HepG2 (cell line): ENCODE results near the gene PPP1R12A. TPM values are rescaled to one million over a fixed set of nuclear protein-coding genes. Genes with fewer than 3 reads are reported as not detected.
A peak's percentile ranks its signal among the peaks of the same experiment; 100 is the strongest.

Experiments
- ATAC-seq: fragments of 200-7000 bp; cut with Tn5 transposase; 3 replicates; pipeline ENCODE4 v1.9.1; 2020; ENCODE audit warnings: mild to moderate bottlenecking, moderate library complexity
- BruUV-seq: library from RNA; stranded (reverse); fragments of 400-500 nt; replicated peaks from 2 replicates; lab custom pipeline; 2021; lab: Mats Ljungman, UMichigan
- CTCF ChIA-PET: fragments of 300-600 bp; formaldehyde crosslinking; extraction: SDS; loops from one replicate; lab custom pipeline; 2021; ENCODE audit warnings: low total read pairs, inconsistent platforms, low intra/inter-chr PET ratio; lab: Yijun Ruan, JAX
- POLR2A ChIA-PET: fragments of 350-600 bp; sonication (Branson Sonifier 250); formaldehyde crosslinking; loops from one replicate; lab custom pipeline; 2020; ENCODE audit warnings: antibody characterized with exemption, inconsistent platforms; lab: Yijun Ruan, JAX
- DNase-seq: peaks from one replicate; pipeline ENCODE4 v3.0.0-alpha.2; 2015; ENCODE audit warnings: low spot score
- FAIRE-seq: peaks from 3 replicates; lab custom pipeline; 2011; peaks lifted over from hg19 to GRCh38; lab: Jason Lieb, UNC
- H2AFZ ChIP-seq: one replicate; pipeline ENCODE4 v1.6.1; 2011; ENCODE audit warnings: low read length, inconsistent platforms
- H3K27ac ChIP-seq: fragments of 300-600 bp; 3 replicates; pipeline ENCODE4 v1.8.0; 2011; ENCODE audit warnings: mixed run types, mild to moderate bottlenecking, mixed read lengths, low read length, inconsistent platforms; ENCODE audit not compliant: insufficient read depth; ENCODE audit errors: extremely low read length
- H3K27me3 ChIP-seq, 2 experiments: fragments of 200-600 bp in 1 of 2; 2 replicates in 1 of 2; 3 replicates in 1 of 2; pipeline versions ENCODE4 v1.6.0 to v1.8.0; 2011; ENCODE audit warnings: low read length in 2 of 2, mild to moderate bottlenecking in 2 of 2, moderate library complexity in 2 of 2, inconsistent platforms in 1 of 2; ENCODE audit not compliant: insufficient read depth in 2 of 2, control insufficient read depth in 1 of 2
- H3K36me3 ChIP-seq, 2 experiments: fragments of 200-600 bp in 1 of 2; replicated peaks in 1 of 2; 2 replicates in 1 of 2; 3 replicates in 1 of 2; pipeline versions ENCODE4 v1.5.1 to v1.8.0; 2011; ENCODE audit warnings: low read length in 2 of 2, inconsistent platforms in 1 of 2; ENCODE audit not compliant: insufficient read depth in 2 of 2, control insufficient read depth in 1 of 2
- H3K4me1 ChIP-seq: 2 replicates; pipeline ENCODE4 v1.5.1; 2012; ENCODE audit warnings: low read length, inconsistent platforms; ENCODE audit not compliant: insufficient read depth
- H3K4me2 ChIP-seq: 2 replicates; pipeline ENCODE4 v1.6.0; 2011; ENCODE audit warnings: low read depth, low read length, inconsistent platforms
- H3K4me3 ChIP-seq, 3 experiments: fragments of 200-600 bp in 1 of 3; sonication (generic), shearing (Covaris generic) in 1 of 3; replicated peaks in 1 of 3; 2 replicates each; pipeline ENCODE4 v1.5.1; 2011 to 2016; ENCODE audit warnings: low read length in 3 of 3, inconsistent platforms in 2 of 3, low read depth in 2 of 3, mild to moderate bottlenecking in 2 of 3, control low read depth in 1 of 3, mixed read lengths in 1 of 3; ENCODE audit not compliant: insufficient read depth in 1 of 3
- H3K79me2 ChIP-seq: one replicate; pipeline ENCODE4 v1.6.1; 2011; ENCODE audit warnings: low read length, inconsistent platforms; ENCODE audit not compliant: insufficient read depth
- H3K9ac ChIP-seq: 2 replicates; pipeline ENCODE4 v1.6.0; 2011; ENCODE audit warnings: mild to moderate bottlenecking, low read depth, low read length, inconsistent platforms; ENCODE audit not compliant: insufficient read depth
- H3K9me3 ChIP-seq: 2 replicates; pipeline ENCODE4 v1.5.1; 2012; ENCODE audit warnings: mild to moderate bottlenecking, low read length
- H4K20me1 ChIP-seq: 2 replicates; pipeline ENCODE4 v1.6.0; 2011; ENCODE audit warnings: inconsistent platforms, mild to moderate bottlenecking, low read length, moderate library complexity; ENCODE audit not compliant: insufficient read depth
- ATF7-NPFF ChIP-seq: sonication (generic); formaldehyde crosslinking; IDR thresholded peaks from 2 replicates; pipeline ENCODE4 v1.8.1; 2023; ENCODE audit warnings: mild to moderate bottlenecking, low read depth, missing genetic modification reagents, moderate library complexity
- CCAR2 ChIP-seq: fragments of 200-400 bp; formaldehyde crosslinking; optimal IDR thresholded peaks from 2 replicates; pipeline ENCODE3; 2018; ENCODE audit warnings: low read depth, mild to moderate bottlenecking, low read length, moderate library complexity
- ETV6 ChIP-seq: sonication (generic); formaldehyde crosslinking; conservative IDR thresholded peaks from 2 replicates; pipeline ENCODE4 v1.4.0; 2020; ENCODE audit warnings: missing genetic modification reagents
- FOXC1 ChIP-seq: sonication (generic); formaldehyde crosslinking; IDR thresholded peaks from 2 replicates; pipeline ENCODE4 v1.8.0; 2022; ENCODE audit warnings: mild to moderate bottlenecking, missing genetic modification reagents, borderline replicate concordance
- MAFF ChIP-seq: IDR thresholded peaks from 2 replicates; pipeline ENCODE4 v1.6.1; 2011; ENCODE audit warnings: low read depth, low read length, improper control_type of control experiment
- POGK ChIP-seq: sonication (generic); formaldehyde crosslinking; conservative IDR thresholded peaks from 2 replicates; pipeline ENCODE4 v1.8.0; 2022; ENCODE audit warnings: mild to moderate bottlenecking, moderate library complexity, missing genetic modification reagents
- PTBP1 ChIP-seq: fragments of 200-400 bp; formaldehyde crosslinking; IDR thresholded peaks from 2 replicates; pipeline ENCODE4 v1.6.1; 2018; ENCODE audit warnings: low read length, low read depth; ENCODE audit not compliant: poor library complexity, severe bottlenecking
- SUZ12 ChIP-seq: fragments of 150-350 bp; IDR thresholded peaks from 2 replicates; pipeline ENCODE4 v1.6.1; 2014; ENCODE audit warnings: low read depth, low read length
- ZBTB34 ChIP-seq: sonication (generic); formaldehyde crosslinking; IDR thresholded peaks from 2 replicates; pipeline ENCODE4 v1.8.0; 2022; ENCODE audit warnings: mild to moderate bottlenecking, missing genetic modification reagents
- ZBTB7B ChIP-seq: sonication (generic); formaldehyde crosslinking; IDR thresholded peaks from 2 replicates; pipeline ENCODE4 v1.4.0; 2020; ENCODE audit warnings: missing genetic modification reagents
- ZNF234 ChIP-seq: sonication (generic); formaldehyde crosslinking; conservative IDR thresholded peaks from 2 replicates; pipeline ENCODE4 v1.5.1; 2020; ENCODE audit warnings: mild to moderate bottlenecking, missing genetic modification reagents
- ZNF343 ChIP-seq: sonication (generic); formaldehyde crosslinking; IDR thresholded peaks from 2 replicates; pipeline ENCODE4 v1.4.0; 2020; ENCODE audit warnings: mild to moderate bottlenecking, missing genetic modification reagents
- ZNF446 ChIP-seq: sonication (generic); formaldehyde crosslinking; IDR thresholded peaks from 2 replicates; pipeline ENCODE4 v1.5.0; 2020; ENCODE audit warnings: mild to moderate bottlenecking, missing genetic modification reagents
- ZNF468 ChIP-seq: sonication (generic); formaldehyde crosslinking; IDR thresholded peaks from 2 replicates; pipeline ENCODE4 v1.8.0; 2022; ENCODE audit warnings: mild to moderate bottlenecking, moderate library complexity, missing genetic modification reagents
- ZNF580 ChIP-seq: IDR thresholded peaks from 2 replicates; pipeline ENCODE4 v1.6.1; 2016; ENCODE audit warnings: low read depth, borderline replicate concordance
- ZNF605 ChIP-seq: sonication (generic); formaldehyde crosslinking; IDR thresholded peaks from 2 replicates; pipeline ENCODE4 v1.8.0; 2022; ENCODE audit warnings: mild to moderate bottlenecking, missing genetic modification reagents
- ZNF614 ChIP-seq: IDR thresholded peaks from 2 replicates; pipeline ENCODE4 v1.6.1; 2018; ENCODE audit warnings: missing biosample characterization, missing genetic modification reagents, inconsistent platforms, borderline replicate concordance
- WGBS: methylation state at CpG from one replicate; pipeline ENCODE4 v1.1.6; 2017; ENCODE audit warnings: low lambda C conversion rate; 5-methylcytosine and 5-hydroxymethylcytosine counted together
- in situ Hi-C: cut with HindIII; loops from 2 replicates; pipeline ENCODE4 v1.10.0; 2017; ENCODE audit warnings: low pct_unique_long_range_greater_than_20kb; ENCODE audit not compliant: extremely low pct_ligation_motif_present
- intact Hi-C: fragments of 100-400 bp; cut with micrococcal nuclease; formaldehyde crosslinking; loops from one replicate; pipeline ENCODE4 v1.10.0; 2022; ENCODE audit not compliant: unreplicated experiment
- polyA plus RNA-seq, 8 experiments: library from polyadenylated mRNA; depleted of rRNA in 3 of 8; stranded (reverse) in 7 of 8; unstranded in 1 of 8; fragments of >200 nt; fragmentation: Illumina TruSeq in 4 of 8; extraction: Trizol in 4 of 8; gene quantifications; 2 replicates each; pipeline versions ENCODE4 v1.2.1 to v1.2.3, GENCODE V29; 2011 to 2016; ENCODE audit warnings: low read depth in 4 of 8, missing spikeins in 1 of 8, mixed read lengths in 1 of 8; ENCODE audit not compliant: insufficient read depth in 1 of 8
- total RNA-seq, 5 experiments: library from RNA; depleted of rRNA; stranded (reverse); fragments of >200 nt; fragmentation: Illumina TruSeq; extraction: Trizol; gene quantifications; 2 replicates each; pipeline ENCODE4 v1.2.3, GENCODE V29; 2016; ENCODE audit warnings: low read depth in 1 of 5

PPP1R12A gene
- total and polyA plus RNA-seq, 2 of the 13 experiments (the other 11 are each of a cell fraction or from before 2014, with no cell fraction given) = 23.8 to 50.0 TPM

GRCh38 chr12:79871621-79872020 lies 63.3 kb downstream of the PPP1R12A start:
- POLR2A ChIA-PET = no interaction called here
- ATAC-seq (no peak), FAIRE-seq (no peak), DNase-seq (no peak)
- no peak overlapping the region for H2AFZ ChIP-seq
- H3K27me3 ChIP-seq = no peaks in the 10 kb centered on the region
- no peaks in the 10 kb centered on the region for H3K4me1 ChIP-seq
- in situ Hi-C loops = no loop called here
- TF ChIP-seq CCAR2 (no peak), ZNF343 (CRISPR knock-in tag) (no peak), SUZ12 (no peak), ZNF468 (CRISPR knock-in tag) (no peak), POGK (CRISPR knock-in tag) (no peak), PTBP1 (no peak), FOXC1 (CRISPR knock-in tag) (no peak), ZBTB34 (no peak), ZNF234 (CRISPR knock-in tag) (no peak), ETV6 (CRISPR knock-in tag) (no peak), ATF7-NPFF (no peak), ZNF580 (CRISPR knock-in tag) (no peak), ZNF446 (CRISPR knock-in tag) (no peak), MAFF (no peak), ZNF614 (CRISPR knock-in tag) (no peak), ZNF605 (no peak), ZBTB7B (CRISPR knock-in tag) (no peak)
- intact Hi-C loops = no loop called here
- CTCF ChIA-PET = no interaction called here
- no peak overlapping the region for H3K4me3 ChIP-seq
- H3K9me3 ChIP-seq = no peaks in the 10 kb centered on the region
- no peak overlapping the region for H3K27ac ChIP-seq
- H4K20me1 ChIP-seq = no peaks in the 10 kb centered on the region; the same call in 1 of the 2 replicates
- no peak overlapping the region for H3K9ac ChIP-seq
- H3K4me2 ChIP-seq = no peak overlapping the region
- peaks cover 7% of the 10 kb centered on the region for H3K79me2 ChIP-seq
- BruUV-seq = TSS peak; percentile 11
- WGBS = 97% methylated on average over 7 of the region's 7 CpGs
- peaks cover 1 to 25% of the 10 kb centered on the region in 2 experiments; a peak in 2 of 5 replicates for H3K36me3 ChIP-seq
